Activated CD4-positive, alpha-beta T cell treated with anti-CD3 and anti-CD28 coated beads for 48 hours (primary cell): Measurements from ENCODE around the gene LITAFD.
"Not testable (repeated sequence)": the region's sequence is repeated elsewhere in the genome, so short reads cannot be mapped to it uniquely, and the experiment has no call there.

Experiments
- DNase-seq: peaks from one replicate; pipeline ENCODE4 v3.0.0-alpha.2; 2020

LITAFD gene

DNA sequence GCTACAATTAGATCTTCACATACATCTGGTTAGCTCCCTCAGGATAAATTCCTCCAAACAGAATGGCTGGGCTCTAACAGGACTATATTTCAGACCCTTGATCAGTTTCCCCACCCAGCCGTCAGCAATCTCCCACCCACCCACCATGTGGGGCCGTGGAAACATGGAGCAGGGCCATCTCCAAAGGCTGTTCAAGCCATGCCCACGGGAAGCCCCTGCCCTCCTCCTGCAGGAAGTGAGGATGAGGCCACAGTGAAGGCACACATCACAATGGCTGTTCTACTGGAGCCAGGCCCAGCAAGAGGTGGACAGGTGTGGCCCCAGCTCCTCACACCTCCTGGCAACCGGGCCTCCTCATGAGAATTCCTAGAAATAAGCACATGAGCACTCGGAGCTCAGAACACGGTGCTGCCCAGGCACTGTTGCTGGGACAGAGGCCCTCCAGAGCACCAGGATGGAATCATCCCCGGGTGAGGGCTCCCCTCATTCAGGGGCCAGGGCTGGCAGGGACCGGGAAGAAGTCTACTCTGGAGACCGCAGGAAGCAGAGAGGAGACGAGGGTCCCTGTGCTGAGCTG, at the start of gene LITAFD:
TSS of gene LITAFD (plus strand) at position 311 of the 577 bp plus-strand sequence. CDS start 2,005 bp downstream, outside the sequence.
- no peak for DNase-seq

DNA sequence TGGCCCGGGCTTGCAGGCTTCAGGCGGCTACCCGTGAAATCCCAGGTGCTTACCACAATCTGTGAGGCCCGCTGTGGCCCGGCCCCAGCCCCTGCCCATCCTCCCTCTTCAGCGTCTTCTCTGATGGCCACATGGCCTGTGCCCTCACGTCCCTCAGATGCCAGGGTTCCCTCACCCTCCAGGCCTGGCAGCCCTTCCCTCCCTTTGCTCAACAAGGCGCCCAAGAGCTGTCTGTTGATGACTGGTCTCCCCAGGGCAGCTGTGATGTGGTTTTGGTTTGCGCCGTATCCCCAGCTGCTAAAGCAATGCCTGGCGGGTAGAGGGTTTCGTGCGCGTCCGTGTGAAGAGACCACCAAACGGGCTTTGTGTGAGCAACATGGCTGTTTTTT, 49.4 kb upstream of the LITAFD start:
- no peak for DNase-seq

DNA sequence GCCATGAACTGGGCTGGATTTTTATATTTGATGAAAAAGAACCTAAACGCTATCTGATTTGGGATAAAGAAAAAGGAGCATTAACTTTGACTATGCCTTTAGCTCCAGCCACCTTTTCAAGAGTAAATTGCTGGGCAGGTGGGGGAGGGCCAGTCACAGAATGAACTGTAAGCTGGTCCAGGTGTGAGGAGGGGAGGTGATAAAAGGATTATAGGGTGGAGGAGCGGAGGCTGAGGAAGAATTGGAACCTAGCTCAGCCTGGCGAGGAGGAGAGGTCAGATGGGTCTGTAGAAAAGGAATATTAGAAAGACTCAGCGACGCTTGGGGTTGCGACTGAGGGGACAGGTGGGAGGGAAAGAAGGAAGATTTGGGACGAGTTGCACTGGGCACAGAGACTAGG, 45.4 kb upstream of the LITAFD start:
- not testable (repeated sequence) for DNase-seq

DNA sequence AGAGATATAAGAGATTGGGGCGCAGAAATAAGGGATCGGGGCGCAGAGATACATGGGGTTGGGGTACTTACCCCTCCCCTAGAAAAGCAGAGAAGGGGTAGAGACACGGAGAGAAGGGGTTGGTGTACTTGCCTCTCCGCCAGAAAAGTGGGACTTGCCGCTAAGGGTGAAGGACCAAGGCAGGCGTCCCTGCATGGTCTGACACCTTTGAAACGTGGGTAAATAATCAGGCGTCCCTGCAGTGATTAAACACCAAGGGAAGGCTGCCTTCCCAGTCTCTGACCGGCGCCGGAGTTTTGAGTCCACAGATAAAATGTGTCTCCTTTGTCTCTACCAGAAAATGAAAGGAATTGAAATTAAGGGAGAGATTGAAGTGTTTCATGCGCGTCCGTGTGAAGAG, 44.6 kb upstream of the LITAFD start:
- not testable (repeated sequence) for DNase-seq

DNA sequence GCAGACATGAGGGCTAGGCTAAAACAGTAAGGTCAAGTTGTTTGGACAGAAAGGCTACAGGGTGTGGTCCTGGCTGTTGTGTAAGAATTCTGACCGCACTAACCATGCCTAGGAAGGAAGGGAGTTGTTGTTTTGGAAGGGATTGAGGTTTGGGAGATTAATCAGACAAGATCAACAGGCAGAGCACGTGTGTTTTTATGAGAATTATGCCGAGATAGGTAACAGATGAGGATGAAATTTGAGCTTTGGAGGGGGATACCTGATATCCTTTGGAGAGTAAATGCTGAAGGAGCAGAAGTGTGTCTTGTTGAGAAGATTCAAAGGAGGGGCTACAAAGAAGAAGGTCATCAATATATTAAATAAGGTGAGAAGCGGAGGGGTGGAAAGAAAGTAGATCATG, 40.1 kb upstream of the LITAFD start:
- DNase-seq, result not testable (repeated sequence)

DNA sequence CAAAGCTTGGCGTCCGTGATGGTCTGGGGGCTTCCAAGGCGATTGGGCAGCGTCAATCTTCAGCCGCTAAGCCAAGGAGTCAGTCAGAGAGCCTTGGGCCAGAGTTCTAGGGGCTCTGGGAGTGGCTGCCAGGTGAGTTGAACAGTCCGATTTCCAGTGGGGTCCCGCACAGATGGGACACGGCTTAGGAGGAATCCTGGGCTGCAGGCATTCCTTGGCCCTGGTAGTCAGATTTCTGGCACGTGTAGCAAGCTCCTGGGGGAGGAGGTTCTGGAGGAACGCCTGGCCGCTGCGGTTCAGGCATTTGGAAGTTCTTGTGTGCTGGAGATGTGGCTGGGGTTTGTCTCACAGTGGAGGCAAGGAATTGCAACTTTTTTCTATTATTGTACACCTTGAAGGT, 38.9 kb upstream of the LITAFD start:
- not testable (repeated sequence) for DNase-seq

DNA sequence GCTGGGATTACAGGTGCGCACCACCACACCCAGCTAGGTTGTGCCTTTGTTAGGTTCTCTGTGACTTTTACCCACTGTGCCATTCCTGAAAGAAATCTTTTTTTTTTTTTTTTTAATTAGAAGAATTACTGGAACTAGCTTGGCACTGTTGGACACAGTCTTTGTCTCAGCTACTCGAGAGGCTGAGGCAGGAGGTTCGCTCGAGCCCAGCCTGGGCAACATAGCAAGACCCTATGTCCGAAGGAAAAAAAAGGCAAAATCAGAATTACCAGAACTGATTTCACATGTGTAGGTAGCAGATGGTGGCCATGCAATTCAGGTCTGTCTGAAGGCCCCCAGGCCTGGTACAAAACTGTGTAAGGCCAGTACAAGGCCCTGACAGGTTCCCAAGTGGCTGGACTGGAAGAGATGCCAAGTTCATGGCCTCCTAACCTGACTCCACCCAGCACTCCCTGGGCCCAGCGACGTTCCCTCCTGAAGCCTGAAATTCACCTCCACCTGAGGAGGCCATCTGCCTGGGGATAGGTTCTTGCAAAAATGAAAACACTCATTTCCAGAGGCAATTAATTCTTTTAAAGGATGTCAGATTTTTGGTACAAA, 36.4 kb upstream of the LITAFD start:
- no peak for DNase-seq

DNA sequence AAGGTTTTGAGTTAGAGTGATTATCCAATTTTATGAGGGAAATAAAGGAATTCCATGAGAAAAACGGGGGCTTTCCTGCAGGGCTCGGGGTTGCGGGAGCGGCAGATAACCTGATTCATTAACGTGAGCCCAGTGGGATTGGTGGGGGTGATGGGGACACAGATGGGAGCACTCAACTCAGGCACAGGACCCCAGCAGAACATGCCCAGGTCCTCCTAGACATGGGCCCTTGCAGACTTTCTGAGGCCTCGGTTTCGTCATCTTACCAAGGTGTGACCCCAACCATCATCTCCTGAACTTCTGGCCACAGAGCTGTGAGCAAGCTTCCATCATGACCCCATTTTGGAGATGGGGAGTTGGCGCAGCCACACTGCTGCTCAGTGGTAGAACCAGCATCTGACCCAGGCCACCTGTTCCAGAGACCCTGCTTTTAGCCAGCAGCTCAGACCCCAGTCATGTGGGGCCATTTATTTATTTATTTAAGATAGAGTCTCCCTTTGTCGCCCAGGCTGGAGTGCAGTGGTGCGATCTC, 35.7 kb upstream of the LITAFD start:
- DNase-seq, result no peak

DNA sequence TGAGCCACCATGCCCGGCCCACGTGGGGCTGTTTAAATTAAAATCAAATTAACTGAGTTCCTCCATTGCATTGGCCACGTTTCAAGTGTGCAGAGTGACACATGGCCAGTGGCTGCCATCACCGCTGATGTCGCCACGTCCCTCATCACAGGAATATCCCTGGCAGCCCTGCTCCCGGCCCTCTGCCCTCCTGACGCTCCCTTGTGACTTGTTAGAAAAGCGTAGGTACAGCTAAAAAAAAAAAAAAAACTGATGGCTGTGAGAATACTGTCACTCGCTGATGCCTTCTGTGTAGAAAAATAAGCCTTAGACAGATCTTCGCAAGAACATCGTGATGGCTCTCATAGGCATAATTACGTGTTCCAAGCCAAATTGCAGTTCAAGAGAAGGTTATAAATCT, 35.0 kb upstream of the LITAFD start:
- no peak for DNase-seq

DNA sequence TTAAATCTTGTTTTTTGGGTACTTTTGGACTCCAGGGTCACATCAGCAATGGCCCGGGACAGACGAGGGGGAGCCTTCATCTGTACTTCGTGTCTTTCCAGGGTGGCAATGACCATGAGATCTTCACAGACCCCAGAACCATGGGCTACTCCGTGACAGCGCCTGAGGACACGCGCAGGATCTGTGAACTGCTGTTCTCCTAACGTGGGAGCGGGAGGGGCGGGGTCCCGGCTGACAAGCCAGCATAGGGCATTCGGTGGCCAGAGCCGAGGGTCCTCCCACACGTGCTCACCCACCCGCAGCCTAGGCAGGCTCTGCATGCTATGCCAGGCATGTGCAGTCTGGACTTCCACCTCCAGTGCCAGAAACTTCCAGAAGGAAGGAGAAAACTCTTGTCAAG, 34.5 kb upstream of the LITAFD start:
- DNase-seq, result no peak

DNA sequence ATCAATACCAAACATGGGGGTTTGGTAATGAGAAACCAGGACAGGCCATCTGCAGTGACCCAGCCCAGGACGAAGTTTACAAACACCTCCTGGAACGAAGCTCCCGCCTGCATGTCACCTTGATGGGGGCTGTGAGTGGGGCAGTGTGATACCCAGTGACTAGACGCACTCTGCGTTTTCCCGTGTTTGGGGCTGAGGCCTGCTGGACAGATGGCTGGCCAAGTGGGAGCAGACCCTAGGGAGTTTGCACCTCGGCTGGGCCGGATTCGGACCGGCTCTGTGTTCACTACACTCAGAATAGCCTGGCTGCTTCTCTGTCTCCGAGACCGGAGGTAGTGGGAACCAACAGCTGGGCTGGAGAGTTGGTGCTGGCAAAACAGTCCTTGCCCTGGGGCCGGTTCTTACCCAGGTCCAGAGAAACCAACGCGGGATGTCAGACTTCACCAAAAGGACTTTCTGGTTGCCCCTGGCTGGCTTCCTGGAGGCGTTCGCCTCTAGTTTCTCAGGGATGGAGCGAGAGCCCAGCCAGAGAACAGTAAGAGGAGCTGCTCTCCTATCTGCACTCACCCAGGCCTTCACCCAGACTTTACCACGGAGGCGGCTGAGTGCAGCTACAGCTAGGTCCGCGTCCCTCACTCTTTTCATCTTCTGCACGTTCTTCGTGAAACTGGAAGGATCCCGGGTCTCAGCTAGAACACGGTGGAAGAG, 33.8 kb upstream of the LITAFD start:
- no peak for DNase-seq

DNA sequence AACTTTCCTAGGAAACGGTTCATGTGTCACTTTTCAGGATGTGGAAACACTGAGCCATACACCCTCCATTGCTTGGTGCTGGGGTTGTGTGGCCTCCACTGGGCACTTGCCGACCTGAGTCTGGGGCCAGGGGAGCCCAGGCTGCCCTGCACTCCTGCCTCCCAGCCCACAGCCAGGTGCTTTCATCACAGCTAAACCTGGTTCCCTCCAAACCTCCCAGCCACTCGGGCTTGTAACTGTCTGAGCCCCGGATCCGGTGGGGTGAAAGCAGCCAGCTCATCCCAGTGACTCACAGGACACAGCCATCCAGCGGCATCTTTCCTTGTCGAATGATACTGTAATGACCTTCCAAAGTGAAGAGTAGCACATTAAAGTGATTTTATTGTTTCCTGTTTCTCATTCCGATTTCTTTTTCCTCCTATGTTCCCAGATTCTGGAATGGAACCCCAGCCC, 33.2 kb upstream of the LITAFD start:
- DNase-seq, result no peak

DNA sequence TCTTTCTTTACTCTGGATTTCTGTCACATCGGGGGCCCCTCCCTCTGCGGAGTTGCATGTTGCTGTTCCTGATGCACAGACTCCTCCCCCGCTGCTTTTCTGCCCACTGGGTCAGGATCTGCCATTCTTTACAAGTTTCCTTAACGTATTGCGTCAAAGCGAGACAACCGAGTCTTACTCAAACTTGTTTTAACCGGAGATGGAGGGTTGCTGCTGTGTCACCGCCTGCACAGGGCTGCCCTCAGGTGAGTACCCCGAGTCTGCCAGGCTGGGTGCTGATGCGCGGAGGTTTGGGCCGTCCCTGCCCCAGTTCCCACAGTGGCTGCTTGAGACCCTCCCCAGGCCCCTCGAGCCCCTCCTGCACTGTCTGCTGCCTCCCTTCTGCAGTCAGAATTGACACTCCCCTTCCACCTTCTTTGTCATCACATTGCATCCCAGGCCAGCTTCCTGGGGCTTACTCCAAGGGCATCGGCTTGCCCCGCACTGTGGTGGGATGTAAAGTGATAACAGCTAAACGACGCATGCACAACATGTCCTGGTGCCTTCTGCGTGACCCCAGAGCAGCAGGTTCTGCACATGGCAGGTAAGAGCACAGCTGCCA, 32.6 kb upstream of the LITAFD start:
- DNase-seq, result no peak

DNA sequence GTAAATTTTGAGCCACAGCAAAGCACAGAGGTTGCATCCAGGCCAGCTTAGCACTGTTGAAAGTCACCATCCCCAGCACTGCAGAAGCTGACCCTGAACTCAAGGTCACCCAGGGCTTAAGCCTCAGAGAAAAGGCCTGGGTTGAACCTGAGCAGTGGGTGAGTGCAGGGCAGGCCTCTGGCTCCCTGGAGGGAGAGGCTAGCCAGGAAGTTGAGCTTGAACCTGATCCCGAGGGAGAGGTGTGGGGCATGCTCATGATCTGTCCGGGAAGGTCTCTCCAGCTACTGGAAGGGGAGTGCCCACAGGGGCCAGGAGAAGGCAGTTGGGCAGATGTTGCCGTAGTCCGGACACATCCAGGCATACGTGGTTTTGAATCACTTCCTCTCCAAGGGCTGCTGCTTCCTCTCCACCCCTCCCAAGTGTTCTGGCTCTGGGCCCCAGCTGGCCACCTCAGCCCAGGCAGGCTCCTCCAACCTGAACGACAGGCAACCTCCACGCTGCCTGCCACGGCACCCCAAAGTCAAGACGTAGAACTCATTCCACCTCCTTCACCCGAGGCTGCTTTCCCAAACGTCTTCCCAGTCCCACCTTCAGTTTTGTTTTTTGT, 31.8 kb upstream of the LITAFD start:
- DNase-seq, result no peak

DNA sequence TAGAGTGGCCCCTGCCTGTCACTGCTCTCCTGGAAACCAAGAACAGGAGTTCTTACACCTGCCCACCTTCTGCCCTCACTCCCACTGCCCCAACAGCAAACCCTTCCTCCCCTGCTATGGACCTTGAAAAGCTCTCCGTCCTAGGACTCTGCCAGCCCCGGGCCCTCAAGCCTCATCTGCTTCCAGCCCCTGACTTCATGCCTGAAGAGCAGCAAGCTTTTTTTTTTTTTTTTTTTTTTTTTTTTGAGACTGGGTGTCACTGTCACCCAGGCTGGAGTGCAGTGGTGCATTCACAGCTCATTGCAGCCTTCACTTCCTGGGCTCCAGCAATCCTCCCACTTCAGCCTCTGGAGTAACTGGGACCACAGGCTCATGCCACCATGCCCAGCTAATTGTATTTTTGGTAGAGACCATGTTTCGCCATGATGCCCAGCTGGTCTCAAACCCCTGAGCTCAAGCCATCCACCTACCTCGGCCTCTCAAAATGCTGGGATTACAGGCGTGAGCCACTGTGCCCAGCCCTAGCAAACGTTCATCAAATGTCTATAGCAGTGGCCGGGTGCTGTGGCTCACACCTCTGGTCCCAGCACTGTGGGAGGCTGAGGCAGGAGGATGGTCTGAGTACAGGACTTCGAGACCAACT, 30.3 kb upstream of the LITAFD start:
- no peak for DNase-seq

DNA sequence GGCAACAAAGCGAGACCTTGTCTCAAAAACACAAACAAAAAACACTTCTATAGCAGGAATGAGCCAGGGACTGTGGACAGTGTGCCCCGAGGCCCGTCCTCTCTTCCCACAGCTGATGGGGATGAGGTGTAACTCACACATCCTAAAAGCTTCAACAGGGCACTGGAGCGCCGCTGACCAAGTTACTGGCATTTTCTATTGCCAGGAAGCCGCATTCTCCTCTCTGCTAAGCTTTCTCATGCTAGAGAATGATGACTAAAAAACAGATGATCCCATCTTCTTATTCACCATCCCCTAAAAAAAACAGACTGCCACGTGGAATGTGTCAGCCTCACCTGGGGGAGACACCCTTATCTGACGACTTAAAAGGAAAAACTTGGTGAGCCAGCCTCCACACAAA, 29.6 kb upstream of the LITAFD start:
- no peak for DNase-seq

DNA sequence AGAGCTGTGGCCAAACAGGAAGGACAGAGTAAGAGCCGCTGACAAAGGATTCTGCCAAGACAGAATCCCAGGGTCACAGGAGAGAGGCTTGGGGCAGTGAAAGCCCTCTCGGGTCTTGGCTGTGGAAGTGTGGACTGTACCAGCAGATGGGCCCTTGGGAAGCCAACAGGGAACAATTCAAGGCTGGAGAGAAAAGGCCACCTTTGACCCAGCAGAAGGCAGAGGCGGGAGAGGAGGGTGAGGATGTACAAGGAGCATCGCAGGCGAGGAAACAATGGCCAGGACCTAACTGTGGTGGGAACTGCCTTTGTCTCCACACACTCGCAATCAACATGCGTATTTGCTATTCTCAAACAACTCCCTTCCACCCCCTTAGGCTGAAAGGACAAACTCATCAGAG, 29.0 kb upstream of the LITAFD start:
- no peak for DNase-seq

DNA sequence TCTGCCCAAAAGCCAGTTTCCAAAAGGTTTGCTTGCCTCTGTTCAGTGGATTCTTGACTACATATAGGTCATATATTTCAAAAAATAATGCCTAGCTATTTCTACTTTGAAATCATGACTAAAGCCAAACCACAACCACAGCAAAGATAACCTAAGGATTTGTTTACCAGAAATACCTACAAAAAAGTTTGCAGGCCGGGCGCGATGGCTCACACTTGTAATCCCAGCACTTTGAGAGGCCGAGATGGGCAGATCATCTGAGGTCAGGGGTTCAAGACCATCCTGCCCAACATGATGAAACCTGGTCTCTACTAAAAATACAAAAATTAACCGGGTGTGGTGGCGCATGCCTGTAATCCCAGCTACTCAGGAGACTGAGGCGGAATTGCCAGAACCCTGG, 28.5 kb upstream of the LITAFD start:
- no peak for DNase-seq

DNA sequence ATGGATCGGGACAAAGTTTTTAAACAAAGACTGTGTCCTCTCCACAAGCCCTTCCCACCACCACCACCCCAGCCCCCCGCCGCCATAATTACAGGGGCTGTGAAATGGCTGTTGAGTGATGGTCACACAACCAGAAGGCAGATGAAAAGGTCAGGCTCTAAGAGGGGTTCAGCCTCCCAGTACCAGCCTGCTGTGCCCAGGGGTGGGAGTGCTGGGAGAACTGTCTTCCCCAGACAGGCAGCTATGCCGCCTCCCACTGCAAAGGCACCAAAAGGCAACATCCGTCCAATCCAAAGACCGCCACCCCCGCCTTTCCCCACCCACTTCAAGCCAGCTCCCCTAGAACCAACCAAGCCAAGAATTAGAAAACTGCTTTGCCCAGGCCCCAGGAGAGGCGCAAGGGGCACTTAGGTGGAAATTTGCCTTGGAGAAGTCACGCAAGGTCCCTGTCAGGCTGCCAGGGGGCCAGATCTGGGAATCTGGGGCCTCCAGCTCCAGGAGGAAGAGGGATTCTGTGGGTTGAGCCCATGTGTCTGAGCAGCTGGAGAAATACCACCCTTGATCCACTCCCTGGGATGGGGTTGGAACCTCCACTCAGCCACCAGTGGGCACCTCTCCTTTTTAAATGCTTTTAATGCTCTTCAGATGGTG, 27.7 kb upstream of the LITAFD start:
- no peak for DNase-seq

DNA sequence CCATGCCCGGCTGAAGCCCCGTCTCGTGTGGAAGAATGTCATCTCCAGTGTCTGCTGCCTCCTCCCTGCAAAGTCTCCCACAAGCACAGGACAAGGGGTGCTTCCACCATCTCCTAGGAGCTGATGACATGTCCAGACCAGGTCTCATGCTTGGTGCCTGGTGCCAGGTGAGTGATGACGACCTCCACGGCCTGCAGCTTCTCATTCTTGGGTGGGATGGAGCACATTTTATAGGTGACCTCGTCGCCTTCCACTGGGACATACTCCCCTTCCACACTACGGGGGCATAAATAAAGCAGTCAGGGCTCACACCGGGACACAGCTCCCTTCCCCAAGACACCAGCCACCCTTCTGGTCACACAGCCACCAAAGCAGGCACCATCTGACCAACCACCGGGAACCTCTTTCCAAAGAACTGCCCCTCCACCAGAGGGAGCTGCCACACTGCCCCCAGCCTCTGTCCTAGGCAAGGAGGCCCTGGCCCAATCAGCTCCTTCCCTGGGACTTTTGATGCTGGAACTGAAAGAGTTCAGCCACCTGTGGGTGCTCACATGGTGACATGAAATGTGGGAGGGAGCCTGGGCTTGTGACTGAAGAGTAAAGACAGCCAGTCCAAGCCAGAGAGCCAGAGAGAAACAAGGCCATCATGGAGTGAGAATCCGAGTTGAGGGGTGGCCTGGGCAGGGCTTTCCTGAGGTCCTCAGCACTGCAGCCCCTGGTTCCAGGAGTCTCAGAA, 26.9 kb upstream of the LITAFD start:
- no peak for DNase-seq

DNA sequence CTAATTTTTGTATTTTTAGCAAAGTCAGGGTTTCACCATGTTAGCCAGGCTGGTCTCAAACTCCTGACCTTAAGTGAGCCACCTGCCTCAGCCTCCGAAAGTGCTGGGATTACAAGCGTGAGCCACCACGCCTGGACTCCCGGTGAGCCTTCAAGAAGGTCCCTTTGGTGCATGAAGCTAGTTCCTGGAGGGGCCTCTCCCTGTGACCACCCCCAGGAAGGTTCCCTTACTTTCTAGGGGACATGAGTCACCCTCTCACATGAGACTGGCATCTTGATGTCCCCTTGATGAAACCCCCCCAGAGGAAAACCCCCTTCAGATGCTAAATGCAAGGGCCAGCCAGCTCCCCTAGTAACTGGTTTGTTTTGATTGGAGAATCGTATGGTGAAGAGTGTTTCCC, 26.2 kb upstream of the LITAFD start:
- DNase-seq, result no peak
